ENCODE measurements around the gene TMX2.
"Not testable (repeated sequence)": the region's sequence is repeated elsewhere in the genome, so short reads cannot be mapped to it uniquely, and the experiment has no call there.

The TMX2 gene

GRCh38 chr11:57712256-57713150, at the start of gene TMX2:
TSS of gene TMX2 (plus strand) at chr11:57712593. CDS start at chr11:57712619, 26 bp downstream.
- DNase-seq, result peak; percentile 99

GRCh38 chr11:57662893-57663292, 49.5 kb upstream of the TMX2 start:
- no peak for DNase-seq

DNA sequence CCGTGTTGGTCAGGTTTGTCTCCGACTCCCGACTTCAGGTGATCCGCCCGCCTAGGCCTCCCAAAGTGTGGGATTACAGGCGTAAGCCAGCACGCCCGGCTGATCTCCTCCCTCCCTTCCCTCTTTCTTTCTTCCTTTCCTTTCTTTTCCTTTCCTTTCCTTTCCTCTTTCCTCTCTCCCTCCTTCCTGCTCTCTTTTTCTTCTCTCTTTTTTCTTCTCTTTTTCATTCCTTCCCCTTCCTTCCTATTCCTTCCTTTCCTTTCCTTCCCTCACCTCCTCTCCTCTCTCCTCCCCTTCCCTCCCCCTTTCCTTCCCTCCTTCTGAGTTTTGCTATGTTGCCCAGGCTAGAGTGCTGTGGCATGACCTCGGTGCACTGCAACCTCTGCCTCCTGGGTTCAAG, 48.4 kb upstream of the TMX2 start:
- DNase-seq, result no peak

GRCh38 chr11:57667117-57667735, 45.2 kb upstream of the TMX2 start:
- peak; percentile 97 for DNase-seq

DNA sequence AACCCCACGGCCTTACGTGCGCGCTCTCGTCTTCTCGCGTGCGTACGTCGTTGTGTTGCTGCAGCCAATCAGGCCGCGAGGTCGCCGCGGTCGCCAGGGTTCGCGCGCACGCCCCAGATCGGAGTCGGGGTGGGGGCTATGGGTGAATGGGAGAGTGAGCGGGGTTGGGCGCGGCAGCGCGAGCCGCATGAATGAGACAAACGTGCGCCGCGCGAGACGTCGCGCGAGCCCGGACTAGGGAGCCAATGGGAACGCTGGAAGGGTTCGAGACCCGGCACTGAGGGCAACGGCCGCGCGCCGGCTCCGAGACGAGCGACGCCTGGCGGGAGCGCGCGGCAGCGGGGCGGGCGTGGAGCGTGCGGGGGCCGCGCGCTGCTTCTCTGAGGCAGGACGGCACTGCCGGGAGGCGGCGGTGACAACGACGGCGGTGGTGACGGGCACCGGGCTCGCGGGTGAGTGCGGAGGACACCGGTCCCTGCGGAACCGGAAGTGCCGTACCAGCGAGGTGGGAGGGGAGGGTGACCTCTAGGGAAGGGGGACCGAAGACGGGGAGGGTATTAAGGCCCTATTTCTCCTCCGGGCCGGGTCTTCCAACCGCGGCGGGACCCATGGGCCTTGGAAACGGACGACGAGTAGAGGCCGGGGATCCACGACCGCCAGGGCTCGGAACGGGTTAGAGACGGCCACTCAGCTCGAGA, 44.5 kb upstream of the TMX2 start, which contains the start of gene ZDHHC5:
TSS of gene ZDHHC5 (plus strand) at position 379 of the 698 bp plus-strand sequence. CDS start 4,977 bp downstream, outside the sequence.
- peak; percentile 94 for DNase-seq

DNA sequence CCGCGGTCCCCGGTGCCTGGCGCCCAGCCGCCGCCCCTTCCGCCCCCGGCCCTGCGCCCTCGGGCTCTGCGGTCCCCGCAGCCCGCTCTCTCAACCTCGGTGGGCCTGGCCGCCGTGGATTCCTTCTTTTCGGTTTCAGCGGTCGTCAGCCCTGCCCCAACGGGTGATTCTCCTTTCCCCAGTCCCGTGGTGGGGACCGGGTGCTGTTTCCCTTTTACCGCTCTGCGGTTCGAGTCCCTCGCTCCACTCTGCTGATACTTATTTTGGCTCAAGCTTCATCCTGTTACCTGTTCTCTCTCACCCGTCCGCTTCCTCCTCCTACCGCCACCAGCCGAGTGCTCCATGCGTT, 44.0 kb upstream of the TMX2 start:
- no peak for DNase-seq

DNA sequence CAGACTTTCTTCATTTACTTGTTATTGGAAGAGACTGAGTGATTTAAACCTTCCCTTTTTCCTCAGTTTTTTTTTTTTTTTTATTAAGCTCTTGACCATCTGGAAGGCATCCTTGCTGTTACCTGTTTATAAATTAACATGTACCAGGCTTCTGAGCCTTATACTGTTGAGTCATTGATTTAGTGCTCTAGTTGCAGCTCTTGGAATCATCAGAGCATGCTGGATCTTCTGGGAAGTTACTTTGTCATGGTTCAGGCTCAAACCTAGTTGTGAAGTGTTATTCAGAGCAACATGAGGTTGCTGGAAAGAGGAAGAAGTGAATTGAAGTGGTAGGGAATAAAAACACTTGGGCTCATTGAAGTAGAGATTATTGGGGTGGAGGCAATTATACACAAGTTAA, 38.1 kb upstream of the TMX2 start:
- DNase-seq, result no peak

- DNase-seq, result no peak
Observed at GRCh38 chr11:57675176-57675941, 37.0 kb upstream of the TMX2 start.

- no peak for DNase-seq
Observed at GRCh38 chr11:57679396-57679795, 33.0 kb upstream of the TMX2 start.

DNA sequence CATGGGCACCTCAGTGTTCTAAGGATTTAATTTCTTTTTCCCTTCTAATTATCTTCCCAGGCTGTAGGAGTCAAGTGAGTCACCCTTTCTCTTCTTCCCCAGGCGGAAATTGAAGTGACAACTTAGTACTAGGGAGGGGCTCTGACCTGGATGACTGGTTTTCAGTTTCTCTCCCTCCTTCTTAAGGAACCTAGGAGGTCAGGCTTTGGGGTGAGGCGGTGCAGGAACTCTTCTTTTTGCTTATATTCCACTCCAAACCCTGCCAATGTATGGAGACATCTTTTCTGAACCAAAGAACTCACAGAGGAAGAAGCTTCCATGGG, 31.9 kb upstream of the TMX2 start:
- no peak for DNase-seq

GRCh38 chr11:57681168-57681567, 31.2 kb upstream of the TMX2 start:
- DNase-seq, result no peak

DNA sequence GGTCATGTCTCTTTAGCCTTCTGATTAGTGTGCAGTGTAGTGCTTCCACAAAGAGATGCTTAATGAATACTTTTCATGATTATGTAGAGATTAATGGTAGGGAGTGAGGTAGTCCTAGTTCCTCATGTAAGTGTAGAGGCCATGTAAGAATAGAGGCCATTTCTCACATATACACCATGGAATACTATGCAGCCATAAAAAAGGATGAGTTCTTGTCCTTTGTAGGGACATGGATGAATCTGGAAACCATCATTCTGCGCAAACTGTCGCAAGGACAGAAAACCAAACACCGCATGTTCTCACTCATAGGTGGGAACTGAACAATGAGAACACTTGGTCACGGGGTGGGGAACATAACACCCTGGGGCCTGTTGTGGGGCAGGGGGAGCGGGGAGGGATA, 21.9 kb upstream of the TMX2 start:
- DNase-seq, result not testable (repeated sequence)

DNA sequence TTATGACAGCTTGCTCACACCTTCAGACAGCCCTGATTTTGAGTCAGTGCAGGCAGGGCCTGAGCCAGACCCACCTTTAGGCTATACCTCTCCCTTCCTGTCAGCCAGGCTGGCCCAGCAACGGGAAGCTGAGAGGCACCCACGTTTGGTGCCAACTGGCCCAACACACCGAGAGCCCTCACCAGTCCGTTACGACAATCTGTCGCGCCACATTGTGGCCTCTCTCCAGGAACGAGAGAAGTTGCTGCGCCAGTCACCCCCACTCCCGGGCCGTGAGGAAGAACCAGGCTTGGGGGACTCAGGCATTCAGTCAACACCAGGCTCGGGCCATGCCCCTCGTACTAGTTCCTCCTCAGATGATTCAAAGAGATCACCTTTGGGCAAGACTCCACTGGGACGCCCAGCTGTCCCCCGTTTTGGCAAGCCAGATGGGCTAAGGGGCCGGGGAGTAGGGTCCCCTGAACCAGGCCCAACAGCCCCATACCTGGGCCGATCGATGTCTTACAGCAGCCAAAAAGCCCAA, 13.5 kb upstream of the TMX2 start:
- DNase-seq, result no peak

DNA sequence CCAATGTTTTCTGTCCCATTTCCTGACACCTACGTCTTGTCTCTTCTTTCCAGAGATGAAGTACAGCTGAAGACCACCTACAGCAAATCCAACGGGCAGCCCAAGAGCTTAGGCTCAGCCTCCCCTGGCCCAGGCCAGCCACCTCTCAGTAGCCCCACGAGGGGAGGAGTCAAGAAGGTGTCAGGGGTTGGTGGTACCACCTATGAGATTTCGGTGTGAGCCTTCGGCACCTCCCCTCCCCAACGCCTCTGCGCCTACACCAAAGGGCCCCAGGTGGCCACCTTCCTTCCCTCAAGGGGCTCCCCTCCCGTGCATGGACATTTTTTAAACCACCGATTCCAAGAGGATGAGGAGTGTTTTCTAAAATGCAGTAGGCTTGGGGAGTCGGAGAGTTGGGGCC, 12.6 kb upstream of the TMX2 start:
- no peak for DNase-seq

DNA sequence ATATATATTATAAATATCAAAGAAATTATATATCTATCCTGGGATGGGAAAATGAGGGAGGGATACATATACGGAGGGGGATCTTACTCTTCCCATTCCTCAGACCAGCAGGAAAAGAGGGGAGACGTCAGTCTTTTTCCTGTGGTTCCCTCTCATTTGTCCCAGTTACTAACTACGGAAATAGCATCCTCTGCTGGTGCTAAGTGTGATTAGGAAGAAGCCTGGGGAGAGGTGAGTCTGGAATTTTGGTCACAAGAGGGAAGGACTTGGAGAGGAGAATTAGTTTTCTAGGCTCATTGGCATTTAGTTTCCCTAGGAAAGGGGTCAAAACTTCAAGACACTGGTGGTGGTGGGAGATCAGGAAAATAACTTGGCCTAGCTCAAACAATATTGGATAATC, 12.0 kb upstream of the TMX2 start:
- no peak for DNase-seq

DNA sequence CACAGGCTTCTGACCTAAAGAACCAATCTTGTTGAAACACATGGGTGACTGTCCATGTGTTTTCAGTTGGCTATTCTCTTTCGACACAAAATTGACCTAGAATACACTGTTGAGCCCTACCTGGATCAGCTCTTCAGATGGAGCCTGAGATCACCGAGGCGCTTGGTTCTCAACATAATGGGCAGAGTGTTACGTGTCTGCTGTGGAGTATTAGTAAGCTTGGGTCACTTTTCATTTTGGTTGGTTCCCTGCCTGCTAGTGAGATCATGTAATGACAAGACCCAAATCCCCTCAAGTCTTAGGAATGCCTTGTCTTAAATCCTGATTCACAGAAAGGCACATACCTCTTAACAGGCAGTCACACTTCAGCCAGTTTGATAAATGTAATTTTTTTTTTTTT, 9.1 kb upstream of the TMX2 start:
- no peak for DNase-seq

DNA sequence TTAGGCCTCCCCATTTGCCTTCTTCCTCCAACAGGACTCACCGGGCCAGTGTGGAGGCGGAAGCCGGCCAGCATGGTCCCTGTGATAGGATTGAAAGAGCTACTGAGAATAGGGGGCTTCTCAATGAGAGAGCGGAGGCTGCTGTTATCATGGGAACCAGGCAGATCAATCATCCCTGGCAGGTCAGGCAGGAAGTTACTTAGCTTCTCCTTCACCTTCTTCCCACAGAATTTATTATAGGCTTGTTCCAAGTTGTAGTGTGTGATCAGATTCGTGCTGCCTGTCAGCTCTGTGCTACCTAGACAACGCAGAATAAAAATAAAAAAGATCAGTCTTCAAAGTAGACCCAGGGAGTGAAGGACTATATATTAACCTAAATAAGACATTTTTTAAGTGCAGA, 7.5 kb upstream of the TMX2 start:
- no peak for DNase-seq

DNA sequence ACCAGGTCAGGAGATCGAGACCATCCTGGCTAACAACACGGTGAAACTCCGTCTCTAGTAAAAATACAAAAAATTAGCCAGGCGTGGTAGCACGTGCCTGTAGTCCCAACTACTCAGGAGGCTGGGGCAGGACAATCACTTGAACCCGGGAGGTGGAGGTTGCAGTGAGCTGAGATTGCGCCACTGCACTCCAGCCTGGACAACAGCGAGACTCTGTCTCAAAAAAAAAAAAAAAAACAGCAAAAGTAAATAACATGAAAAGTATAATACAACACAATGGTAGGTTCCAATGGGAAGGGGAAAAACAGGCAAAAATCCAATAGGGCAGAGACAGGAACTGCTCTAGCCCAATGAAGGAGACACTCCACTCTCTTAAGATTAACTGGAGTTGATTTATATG, 7.0 kb upstream of the TMX2 start:
- DNase-seq, result not testable (repeated sequence)

- DNase-seq, result no peak
Observed at GRCh38 chr11:57709802-57710367, 2.5 kb upstream of the TMX2 start.

DNA sequence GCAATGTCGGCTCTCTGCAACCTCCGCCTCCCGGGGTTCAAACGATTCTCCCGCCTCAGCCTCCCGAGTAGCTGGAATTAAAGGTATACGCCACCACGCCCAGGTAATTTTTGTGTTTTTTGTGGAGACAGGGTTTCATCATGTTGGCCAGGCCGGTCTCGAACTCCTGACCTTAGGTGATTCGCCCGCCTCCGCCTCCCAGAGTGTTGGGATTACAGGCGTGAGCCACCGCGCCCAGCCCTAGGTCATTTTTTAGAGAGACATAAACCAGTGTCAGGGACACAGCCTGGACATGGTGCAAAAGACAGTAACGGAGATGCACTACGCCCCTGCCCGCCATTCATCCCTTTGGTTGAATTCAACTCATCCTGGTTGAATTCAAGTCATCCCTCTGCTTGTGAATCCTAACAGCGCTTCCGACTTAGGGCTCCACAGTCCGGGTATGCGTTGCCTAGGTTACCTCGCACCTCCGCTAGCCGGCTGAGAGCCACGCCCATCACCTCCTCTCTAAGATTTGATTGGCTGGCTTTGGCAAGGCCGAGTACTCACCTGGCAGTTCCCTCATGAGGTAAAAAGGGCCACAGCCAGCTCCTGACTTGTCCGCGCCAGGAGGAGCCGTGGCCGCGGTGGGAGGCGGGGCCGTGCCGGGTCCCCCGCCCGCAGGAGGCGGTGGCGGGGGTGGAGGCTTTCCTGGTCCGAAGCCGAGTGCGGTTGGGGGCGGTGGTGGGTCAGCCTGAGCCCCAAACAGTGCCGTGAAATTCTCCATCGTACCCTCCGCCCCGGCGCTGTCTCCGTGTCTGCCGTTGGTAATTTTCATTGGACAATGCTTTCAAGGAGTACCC, 758 bp upstream of the TMX2 start, which contains the start of gene MED19:
TSS of gene MED19 (minus strand) at position 802 of the 842 bp plus-strand sequence. CDS start at position 766, 36 bp downstream.
- DNase-seq, result peak; percentile 84

DNA sequence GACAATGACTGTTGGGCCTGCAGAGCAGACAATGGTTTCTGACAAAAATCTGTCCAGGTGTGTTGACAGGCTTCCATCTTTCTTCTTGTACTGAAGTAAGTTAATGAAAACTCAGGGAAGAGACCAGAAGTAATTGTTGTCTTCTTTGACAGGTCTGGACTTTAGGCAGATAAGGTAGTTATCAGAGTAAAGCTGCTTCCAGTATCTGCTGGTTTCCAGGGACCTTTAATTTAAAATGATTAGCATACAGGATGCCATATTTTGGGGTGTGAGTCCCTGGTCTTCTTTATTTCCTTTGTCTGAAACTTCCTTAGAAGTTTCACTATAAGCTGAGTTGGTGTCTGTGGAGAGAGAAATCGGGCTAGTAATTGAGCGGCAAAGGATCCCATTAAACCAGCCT, 1.4 kb downstream of the TMX2 start:
- no peak for DNase-seq

Measured in NCI-H1048 (cell line).